Measurements from ENCODE around the gene SPOUT1.

- TF ChIP-seq CTCF (conservative IDR thresholded peaks at IDR 0.05; ENCODE audit: low read length) (no peak), EZH2phosphoT487 (IDR thresholded peaks at IDR 0.05; ENCODE audit: borderline replicate concordance, low read depth, low read length) (no peak)
Measured at GRCh38 chr9:128821584-128822406, 7.8 kb downstream of the SPOUT1 start.

All from OCI-LY7 (cell line).